ENCODE measurements around the gene STAU1.
"Not testable (repeated sequence)": the region's sequence is repeated elsewhere in the genome, so short reads cannot be mapped to it uniquely, and the experiment has no call there.

The STAU1 gene

DNA sequence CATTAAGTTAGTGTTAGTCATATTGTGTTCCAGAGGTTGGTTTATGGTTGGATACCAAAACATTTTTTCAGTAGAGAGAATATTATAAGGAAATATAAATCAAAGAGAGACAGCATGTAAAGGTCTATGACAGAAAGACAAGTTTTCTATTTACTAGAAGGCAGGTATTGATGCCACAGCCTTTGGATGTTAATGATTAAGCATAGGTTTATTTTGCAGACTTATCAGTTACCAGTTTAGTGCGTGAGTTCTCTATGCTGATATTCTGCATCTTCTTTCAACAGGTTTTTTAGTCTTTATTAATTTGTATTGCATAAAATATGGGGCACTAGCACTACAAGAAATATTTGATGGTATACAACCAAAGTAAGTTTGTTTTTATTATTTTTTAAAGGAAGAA, 96.4 kb downstream of the STAU1 start:
- Histone ChIP-seq H3K27me3 (replicated peaks; ENCODE audit: control insufficient read depth, insufficient read depth, low read length, poor library complexity, severe bottlenecking) (no peaks in the 10 kb centered on the region), H3K27ac (ENCODE audit: insufficient read depth, low read length, poor library complexity, severe bottlenecking) (no peak overlapping the region), H3K4me3 (ENCODE audit: insufficient read depth, low read depth, low read length, poor library complexity, severe bottlenecking) (no peak overlapping the region), H3K4me1 (ENCODE audit: control insufficient read depth, insufficient read depth, low read length, poor library complexity, severe bottlenecking) (no peaks in the 10 kb centered on the region), H3K9me3 (ENCODE audit: control insufficient read depth, low read length) (no peaks in the 10 kb centered on the region), H3K36me3 (ENCODE audit: control insufficient read depth, insufficient read depth, low read length) (peaks cover 97% of the 10 kb centered on the region)
- DNase-seq = no peak

DNA sequence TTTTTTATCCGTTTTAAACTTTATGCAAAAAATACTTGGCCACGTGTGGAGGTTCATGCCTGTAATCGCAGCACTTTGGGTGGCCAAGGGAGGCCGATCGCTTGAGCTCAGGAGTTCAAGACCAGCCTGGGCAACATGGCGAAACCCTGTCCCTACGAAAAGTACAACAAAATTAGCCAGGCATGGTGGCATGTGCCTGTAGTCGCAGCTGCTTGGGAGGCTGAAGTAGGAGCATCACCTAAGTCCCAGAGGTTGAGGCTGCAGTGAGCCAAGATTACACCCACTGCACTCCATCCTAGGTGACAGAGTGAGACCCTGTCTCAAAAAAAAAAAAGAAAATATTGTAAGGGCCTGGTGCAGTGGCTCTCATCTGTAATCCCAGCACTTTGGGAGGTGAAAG, 97.0 kb downstream of the STAU1 start:
- no peak for DNase-seq
- Histone ChIP-seq H3K27me3 (replicated peaks; ENCODE audit: control insufficient read depth, insufficient read depth, low read length, poor library complexity, severe bottlenecking) (no peaks in the 10 kb centered on the region), H3K27ac (ENCODE audit: insufficient read depth, low read length, poor library complexity, severe bottlenecking) (no peak overlapping the region), H3K4me1 (ENCODE audit: control insufficient read depth, insufficient read depth, low read length, poor library complexity, severe bottlenecking) (no peaks in the 10 kb centered on the region), H3K36me3 (ENCODE audit: control insufficient read depth, insufficient read depth, low read length) (peaks cover 92% of the 10 kb centered on the region), H3K4me3 (ENCODE audit: insufficient read depth, low read depth, low read length, poor library complexity, severe bottlenecking) (no peak overlapping the region), H3K9me3 (ENCODE audit: control insufficient read depth, low read length) (no peaks in the 10 kb centered on the region)

DNA sequence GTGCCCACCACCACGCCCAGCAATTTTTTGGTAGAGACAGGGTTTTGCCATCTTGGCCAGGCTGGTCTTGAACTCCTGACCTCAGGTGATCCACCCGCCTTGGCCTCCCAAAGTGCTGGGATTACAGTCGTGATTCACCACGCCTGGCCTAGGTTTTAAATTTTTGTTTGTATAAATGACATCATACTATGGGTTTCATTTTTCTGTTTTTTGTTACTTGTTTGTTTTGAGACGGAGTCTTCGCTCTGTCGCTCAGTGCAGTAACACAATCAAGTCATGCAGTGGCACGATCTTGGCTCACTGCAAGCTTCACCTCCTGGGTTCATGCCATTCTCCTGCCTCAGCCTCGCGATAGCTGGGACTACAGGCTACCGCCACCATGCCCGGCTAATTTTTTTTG, 105.8 kb downstream of the STAU1 start:
- not testable (repeated sequence) for H3K27ac ChIP-seq (ENCODE audit: insufficient read depth, low read length, poor library complexity, severe bottlenecking); H3K4me3 ChIP-seq (ENCODE audit: insufficient read depth, low read depth, low read length, poor library complexity, severe bottlenecking); H3K27me3 ChIP-seq (replicated peaks; ENCODE audit: control insufficient read depth, insufficient read depth, low read length, poor library complexity, severe bottlenecking); DNase-seq; H3K9me3 ChIP-seq (ENCODE audit: control insufficient read depth, low read length); H3K4me1 ChIP-seq (ENCODE audit: control insufficient read depth, insufficient read depth, low read length, poor library complexity, severe bottlenecking)
- peaks cover 75% of the 10 kb centered on the region for H3K36me3 ChIP-seq (ENCODE audit: control insufficient read depth, insufficient read depth, low read length)

DNA sequence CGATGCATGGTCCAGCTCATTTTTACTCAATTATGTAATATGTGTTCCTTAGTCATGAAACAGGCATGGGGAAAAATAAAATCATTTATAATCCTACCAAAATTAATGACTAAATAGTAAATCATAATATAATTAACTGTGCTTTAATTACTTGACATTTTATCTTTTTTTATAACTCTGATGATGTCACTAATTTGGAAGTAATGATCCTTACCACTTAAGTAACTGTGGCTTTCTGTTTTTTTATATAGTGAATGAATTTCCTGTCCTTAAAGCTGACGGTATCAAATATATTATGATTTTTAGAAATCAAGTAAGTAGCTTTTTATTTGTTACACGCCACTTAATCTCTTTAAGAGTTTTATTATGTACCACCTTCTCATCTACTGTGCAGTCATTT, 109.8 kb downstream of the STAU1 start:
- no peak overlapping the region for H3K4me3 ChIP-seq (ENCODE audit: insufficient read depth, low read depth, low read length, poor library complexity, severe bottlenecking)
- H3K36me3 ChIP-seq (ENCODE audit: control insufficient read depth, insufficient read depth, low read length) = peaks cover 75% of the 10 kb centered on the region
- DNase-seq = no peak
- no peak overlapping the region for H3K27ac ChIP-seq (ENCODE audit: insufficient read depth, low read length, poor library complexity, severe bottlenecking)
- H3K9me3 ChIP-seq (ENCODE audit: control insufficient read depth, low read length) = no peaks in the 10 kb centered on the region
- H3K27me3 ChIP-seq (replicated peaks; ENCODE audit: control insufficient read depth, insufficient read depth, low read length, poor library complexity, severe bottlenecking) = no peaks in the 10 kb centered on the region
- no peaks in the 10 kb centered on the region for H3K4me1 ChIP-seq (ENCODE audit: control insufficient read depth, insufficient read depth, low read length, poor library complexity, severe bottlenecking)

DNA sequence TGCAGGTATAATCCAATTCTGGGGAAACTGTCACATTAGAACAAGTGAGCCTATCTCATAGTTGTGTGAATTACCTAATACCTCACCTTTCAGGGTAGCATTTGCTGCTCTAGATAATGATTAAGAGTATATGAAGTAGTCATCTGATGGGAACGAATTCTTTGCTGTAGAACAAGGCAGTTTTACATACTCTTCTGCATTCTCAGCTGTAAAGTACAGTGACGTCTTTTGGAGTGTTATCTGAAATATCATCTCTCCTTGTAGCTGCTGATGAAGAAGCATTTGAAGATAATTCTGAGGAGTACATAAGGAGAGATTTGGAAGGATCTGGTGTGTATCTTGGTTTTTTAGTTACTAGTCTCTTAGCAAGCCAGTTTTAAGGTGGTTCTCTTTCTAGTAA, 113.6 kb downstream of the STAU1 start:
- DNase-seq = no peak
- no peak overlapping the region for H3K4me3 ChIP-seq (ENCODE audit: insufficient read depth, low read depth, low read length, poor library complexity, severe bottlenecking)
- no peaks in the 10 kb centered on the region for H3K4me1 ChIP-seq (ENCODE audit: control insufficient read depth, insufficient read depth, low read length, poor library complexity, severe bottlenecking)
- peaks cover 81% of the 10 kb centered on the region for H3K36me3 ChIP-seq (ENCODE audit: control insufficient read depth, insufficient read depth, low read length)
- no peak overlapping the region for H3K27ac ChIP-seq (ENCODE audit: insufficient read depth, low read length, poor library complexity, severe bottlenecking)
- no peaks in the 10 kb centered on the region for H3K27me3 ChIP-seq (replicated peaks; ENCODE audit: control insufficient read depth, insufficient read depth, low read length, poor library complexity, severe bottlenecking)
- no peaks in the 10 kb centered on the region for H3K9me3 ChIP-seq (ENCODE audit: control insufficient read depth, low read length)

Measured in effector memory CD4-positive, alpha-beta T cell (primary cell).